Stimulated activated CD4-positive, alpha-beta T cell treated with anti-CD3 and anti-CD28 coated beads, Interleukin-1b, Interleukin-23, amount 100 ng/mL, for 1 hour (primary cell): ENCODE results near the gene KLF14.
"Not testable (repeated sequence)": the region's sequence is repeated elsewhere in the genome, so short reads cannot be mapped to it uniquely, and the experiment has no call there.

Source experiments
- DNase-seq, 2 donors: peaks; one replicate each; pipeline ENCODE4 v3.0.0-alpha.2; 2020; ENCODE audit warnings: low read depth in 2 of 2

KLF14 gene

GRCh38 chr7:130733931-130734814 lies at the start of gene KLF14:
TSS of gene KLF14 (minus strand) at chr7:130734207. CDS start at chr7:130734033, 174 bp downstream.
- DNase-seq: peak in 1 of 2 donors; percentile 24

DNA sequence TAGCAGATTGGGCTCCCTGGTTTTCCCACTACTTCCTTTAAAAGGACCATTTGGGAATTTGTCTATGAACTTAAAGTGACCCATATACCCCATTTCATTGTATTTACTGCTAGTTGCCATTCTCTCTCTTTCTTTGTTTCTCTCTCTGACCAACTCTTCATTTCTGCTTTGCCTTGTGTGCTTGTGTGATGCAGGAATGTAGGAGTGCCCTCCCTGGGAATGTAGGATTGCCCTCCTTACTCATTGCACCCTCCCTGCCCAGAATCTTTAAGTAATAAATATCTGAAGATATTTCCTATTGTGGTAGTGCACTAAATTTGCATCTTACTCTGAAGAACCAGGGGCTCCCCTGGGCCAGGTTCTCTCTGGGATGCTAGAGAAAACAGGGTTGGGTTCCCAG lies 47.3 kb upstream of the KLF14 start:
- DNase-seq: no peak

DNA sequence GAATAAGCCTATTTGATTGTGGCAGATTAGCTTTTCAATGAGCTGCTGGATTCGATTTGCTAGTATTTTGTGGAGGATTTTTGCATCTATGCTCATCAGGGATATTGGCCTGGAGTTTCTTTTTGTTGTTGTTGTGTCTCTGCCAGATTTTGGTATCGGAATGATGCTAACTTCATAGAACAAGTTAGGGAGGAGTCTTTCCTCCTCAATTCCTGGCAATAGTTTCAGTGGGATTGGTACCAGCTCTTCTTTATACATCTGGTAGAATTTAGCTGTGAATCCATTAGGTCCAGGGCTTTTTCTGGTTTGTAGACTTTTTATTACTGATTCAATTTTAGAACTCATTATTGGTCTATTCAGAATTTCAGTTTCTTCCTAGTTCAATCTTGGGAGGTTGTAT lies 43.4 kb upstream of the KLF14 start:
- DNase-seq: no peak

DNA sequence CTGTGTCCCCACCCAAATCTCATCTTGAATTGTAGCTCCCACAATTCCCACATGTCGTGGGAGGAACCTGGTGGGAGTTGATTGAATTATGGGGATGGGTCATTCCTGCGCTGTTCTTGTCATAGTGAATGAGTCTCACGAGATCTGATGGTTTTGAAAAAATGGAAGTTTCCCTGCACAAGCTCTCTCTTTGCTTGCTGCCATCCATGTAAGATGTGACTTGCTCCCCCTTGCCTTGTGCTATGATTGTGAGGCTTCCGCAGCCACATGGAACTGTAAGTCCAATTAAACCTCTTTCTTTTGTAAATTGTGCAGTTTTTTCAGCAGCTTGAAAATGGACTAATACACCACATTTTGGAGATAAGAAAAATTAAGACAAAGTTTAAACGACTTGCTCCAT lies 38.4 kb upstream of the KLF14 start:
- not testable (repeated sequence) for DNase-seq

DNA sequence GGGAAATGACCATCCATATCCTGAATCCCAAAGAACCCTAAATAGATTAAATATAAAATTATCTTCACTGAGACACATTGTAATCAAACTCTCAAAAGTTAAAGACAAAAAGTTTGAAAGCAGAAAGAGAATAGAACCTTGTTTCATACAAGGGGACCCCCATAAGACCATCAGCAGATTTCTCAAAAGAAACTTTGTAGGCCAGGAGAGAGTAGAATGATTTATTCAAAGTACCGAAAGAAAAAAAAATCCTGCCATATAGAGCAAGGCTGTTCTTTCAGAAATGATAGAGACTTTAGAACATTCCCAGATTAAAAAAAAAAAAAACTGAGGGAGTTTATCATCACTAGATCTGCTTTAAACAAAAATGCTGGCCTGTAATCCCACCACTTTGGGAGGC lies 34.8 kb upstream of the KLF14 start:
- no peak for DNase-seq

DNA sequence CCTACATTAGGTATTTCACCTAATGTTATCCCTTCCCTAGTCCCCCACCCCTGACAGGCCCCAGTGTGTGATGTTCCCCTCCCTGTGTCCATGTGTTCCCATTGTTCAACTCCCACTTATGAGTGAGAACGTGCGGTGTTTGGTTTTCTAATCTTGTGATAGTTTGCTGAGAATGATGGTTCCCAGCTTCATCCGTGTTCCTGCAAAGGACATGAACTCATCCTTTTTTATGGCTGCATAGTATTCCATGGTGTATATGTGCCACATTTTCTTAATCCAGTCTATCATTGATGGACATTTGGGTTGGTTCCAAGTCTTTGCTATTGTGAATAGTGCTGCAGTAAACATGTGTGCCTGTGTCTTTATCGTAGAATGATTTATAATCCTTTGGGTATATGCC lies 30.6 kb upstream of the KLF14 start:
- not testable (repeated sequence) for DNase-seq

- DNase-seq: no peak
Observed at GRCh38 chr7:130758429-130759056, 24.5 kb upstream of the KLF14 start.

- DNase-seq: no peak
Observed at GRCh38 chr7:130756316-130756715, 22.3 kb upstream of the KLF14 start.

- DNase-seq: no peak
Observed at GRCh38 chr7:130752424-130752823, 18.4 kb upstream of the KLF14 start.

DNA sequence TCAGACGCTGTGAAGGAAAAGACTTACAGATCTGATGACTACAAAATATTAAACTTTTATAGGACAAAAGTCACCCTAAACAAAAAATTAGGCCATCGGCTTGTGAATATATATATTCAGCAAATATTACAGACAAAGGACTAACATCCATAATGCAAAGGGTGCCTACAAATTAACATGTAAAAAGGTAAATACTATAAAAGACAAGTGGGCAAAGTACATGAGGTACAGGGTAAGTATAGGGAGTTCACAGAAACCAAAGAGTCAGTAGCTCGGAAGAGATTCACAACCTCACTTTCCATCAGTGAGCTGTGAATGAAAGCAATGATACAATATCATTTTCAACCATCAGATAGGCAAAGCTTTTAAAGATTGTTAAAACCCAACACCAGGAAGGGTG lies 16.7 kb upstream of the KLF14 start:
- DNase-seq: no peak

DNA sequence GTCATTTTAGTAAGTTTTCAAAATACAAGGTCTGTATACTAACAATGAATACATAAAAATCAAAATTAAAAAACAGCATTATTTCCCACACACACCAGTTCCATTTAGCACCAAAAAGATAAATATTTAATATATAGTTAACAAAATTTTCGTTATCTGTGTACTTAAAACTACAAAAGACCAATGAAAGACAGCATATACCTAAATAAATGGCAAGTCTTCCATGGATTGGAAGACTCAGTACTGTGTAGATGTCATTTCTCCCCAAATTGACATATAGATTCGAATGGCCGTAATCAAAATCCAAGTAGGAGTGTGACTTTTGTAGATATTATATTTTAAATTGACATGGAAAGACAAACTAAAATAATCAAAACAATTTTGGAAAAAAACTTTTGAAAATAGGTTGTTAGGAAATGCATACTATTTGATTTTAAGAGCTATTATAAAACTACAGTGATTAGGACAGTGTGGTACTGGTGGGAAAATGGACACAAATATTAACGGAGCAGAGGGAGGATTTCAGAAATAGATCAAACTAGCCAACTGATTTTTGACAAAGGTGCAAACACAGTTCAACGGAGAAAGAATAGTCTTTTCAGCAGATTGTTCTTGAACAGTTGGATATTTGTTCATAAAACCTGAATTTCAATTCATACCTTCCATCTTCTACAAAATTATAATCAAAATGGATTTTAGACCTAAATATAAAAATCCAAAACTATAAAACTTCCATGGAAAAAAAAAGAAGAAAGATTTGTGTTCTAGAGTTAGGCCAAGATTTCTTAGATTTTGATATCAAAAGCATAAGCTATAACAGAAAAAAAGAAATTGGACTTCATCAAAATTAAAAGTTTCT lies 14.8 kb upstream of the KLF14 start:
- DNase-seq: no peak

DNA sequence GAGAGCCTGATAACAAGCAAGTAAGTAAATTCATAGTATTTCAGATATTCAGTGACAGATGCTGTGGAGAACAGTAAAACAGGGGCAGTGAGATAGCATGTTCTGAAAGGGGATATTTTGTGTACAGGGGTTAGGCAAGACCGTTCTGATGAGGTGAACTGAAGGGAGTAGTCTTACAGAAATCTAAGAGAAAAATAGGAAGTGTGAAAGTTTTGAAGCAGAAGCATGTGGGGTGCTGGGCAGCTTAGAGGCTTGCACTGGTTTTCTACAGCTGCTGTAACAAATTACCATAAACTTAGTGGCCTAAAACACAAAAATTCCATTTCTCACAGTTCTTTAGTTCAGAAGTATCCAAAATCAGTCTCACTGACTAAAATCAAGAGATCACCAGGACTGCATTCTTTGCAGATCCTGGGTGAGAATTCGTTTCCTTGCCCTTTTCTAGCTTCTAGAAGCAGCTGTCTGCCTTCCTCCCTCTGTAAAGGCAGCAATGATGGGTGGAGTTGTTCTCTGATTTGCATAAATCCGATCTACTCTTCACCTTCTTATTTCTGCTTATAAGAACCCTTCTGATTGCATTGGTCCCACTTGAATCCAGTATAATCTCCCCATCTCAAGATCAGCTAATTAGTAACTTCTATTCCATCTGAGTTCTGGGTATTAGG lies 7.5 kb upstream of the KLF14 start:
- no peak for DNase-seq

DNA sequence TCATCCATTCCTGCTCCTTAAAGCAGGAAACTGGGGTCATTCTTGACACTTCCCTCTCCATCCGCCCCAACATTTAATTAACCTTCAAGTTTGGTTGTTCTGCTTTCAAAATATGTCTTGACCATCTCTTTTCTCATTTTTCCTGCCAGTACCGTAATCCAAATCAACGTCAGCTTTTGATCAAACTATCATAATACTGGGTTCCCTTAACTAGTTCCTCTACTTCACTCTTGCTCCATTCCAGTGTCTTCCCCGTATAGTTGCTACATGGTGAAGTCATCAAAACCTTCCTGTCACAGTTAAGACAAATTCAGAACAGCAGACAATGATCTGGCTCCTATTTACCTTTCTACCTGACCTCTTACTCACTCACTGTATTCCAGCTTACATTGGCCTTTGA lies 6.6 kb upstream of the KLF14 start:
- DNase-seq: no peak

DNA sequence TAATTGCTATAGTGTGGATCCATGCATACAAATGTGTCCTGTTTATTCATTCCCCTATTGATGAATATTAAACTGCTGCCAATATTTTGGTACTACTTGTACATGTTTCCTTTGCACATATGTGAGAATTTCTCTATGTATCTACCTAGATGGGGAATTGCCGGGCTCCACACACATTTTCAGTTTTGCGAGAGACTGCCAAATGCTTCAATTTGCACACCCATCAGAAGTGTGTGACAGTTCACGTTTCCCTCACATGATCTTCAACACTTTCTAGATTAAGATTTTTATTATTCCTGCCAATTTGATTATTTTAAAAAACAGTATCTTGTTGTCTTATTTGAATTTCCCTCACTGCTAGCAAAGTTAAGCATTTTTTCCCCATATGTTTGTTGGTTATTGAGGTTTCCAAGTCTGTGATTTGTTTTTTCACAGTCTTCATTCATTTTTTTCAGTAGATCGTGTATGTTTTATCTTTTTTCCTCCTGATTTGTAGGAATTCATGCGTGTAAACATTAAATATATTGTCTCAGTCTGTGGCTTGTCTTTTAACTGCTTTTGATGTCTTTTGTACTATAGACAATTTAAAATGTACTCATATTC lies 2.4 kb upstream of the KLF14 start:
- no peak for DNase-seq

DNA sequence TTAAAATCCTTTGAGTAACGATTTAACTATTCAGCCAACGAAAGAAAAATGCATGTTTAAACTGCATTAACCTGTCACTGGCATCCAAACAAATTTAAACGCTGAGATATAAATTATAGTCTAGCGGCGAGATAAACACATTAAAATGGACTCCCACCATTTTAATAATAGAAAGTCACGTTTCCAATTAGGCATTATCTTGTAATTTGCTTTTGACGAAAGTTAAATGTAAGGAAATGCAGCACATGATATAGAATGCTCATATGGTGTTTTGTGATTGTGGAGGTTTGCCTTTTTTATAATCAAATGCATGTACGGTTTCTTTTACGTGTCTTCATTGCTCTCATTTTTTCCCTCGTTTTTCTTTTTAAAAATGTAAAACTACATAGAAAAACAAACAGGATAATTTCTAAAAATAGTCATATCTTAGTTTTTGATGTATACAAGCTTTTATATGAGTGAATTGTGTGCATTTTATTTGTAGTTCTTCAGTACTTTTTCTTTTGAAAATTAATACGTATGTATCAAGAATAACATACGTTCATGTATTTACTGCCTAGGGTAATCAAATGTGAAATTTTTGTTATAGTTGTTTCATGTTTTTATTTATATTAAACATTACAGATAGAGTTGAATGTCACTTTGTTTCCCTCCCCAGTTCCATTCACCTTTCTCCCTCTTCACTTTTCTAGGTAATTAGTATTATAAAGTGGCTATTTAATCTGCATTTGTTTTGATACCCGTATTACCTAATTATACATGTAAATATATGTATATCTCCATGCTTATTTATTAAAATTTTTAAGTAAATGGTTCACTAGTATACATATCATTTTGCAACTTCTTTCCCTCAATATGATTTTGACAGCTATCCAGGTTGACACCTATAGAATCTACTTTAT lies 1.1 kb upstream of the KLF14 start:
- DNase-seq: no peak

DNA sequence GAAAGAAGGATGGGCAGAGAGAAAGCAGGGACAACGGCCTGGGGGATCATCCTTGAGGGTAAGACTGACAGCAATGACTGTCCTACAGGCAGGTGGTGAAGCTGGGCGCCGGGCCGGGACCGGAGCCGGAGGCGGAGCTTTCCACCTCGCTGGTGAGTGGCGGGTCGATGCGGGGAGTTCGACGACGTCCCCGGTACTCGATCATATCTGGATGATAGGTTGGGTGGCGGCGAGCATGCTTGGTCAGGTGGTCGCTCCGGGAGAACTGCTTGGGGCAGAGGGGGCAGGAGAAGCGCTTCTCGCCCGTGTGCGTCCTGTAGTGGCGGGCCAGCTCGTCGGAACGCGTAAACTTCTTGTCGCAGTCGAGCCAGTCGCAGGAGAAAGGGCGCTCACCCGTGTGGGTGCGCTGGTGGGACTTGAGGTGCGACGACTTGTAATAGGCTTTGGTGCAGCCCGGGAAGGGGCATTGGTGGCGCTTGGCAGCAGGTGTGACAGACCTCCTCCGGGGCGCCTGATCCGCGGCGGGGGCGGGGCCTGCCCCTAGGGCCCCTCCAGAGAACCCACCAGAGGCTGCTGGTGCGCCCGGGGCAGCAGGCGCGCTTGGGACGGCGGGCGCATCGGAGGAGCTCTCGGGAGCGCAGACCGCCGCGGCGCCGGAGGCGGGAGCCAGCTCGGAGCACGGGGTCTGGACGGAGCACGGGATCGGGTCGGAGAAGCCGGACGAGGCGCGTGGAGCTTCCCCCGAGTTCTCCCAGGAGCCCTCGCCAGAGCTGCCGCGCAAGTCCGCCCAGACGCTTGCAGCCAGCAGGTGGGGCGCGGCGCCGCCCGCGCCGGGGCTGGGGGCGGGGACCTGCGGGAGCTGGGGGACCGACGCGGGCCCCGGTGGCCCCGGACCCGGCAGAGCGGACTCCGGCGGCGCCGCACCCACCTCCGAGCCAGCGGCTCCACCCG lies 752 bp downstream of the KLF14 start:
- no peak for DNase-seq

GRCh38 chr7:130723784-130724183 lies 10.2 kb downstream of the KLF14 start:
- DNase-seq: no peak

DNA sequence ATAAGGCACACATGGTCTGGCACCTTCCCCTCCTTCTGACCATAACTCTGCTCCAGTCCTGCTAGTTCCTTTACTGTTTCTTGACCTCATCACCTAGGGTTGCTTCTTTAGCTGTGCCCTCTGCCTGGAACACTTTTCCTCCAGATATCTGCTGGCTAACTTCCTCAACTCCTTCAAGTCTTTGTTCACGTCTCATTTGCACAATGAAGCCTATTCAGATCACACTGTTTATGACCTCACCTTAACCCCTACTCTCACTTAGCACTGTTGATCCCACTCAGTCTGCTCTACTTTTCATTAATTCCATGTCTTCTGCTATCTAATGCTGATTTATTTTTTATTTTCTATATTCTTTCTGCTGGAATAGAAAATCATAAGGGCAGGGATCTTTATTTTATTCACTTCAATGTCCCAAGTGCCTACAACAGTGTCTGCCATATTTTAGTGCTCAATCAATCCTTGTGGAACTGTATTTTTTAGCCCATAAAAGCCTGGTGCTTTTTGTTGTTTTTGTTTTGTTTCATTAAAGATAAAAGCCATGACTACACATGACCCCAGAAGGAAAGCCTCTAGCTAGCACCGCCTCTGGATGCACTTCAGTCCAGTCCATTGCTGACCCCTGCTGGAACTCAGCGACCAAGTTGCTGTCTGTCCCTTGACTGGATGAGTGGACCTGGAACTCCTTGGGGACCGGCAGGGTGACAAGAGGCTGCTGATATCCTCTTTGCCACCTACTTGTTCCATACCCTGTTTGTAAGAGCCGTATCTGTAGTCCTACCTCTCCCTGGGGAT lies 12.3 kb downstream of the KLF14 start:
- DNase-seq: no peak
